Left ventricle myocardium superior (tissue), 1 donor: Measurements from ENCODE around the gene FAM193B. TPM values are rescaled to one million over a fixed set of nuclear protein-coding genes. Genes with fewer than 3 reads are reported as not detected.

ENCODE experiments used
- ATAC-seq: fragments of 200-7000 bp; cut with Tn5 transposase; one replicate; pipeline ENCODE4 v1.9.1; 2020; ENCODE audit warnings: mild to moderate bottlenecking, moderate library complexity
- DNase-seq: peaks from one replicate; pipeline ENCODE4 v3.0.0-alpha.2; 2020
- intact Hi-C: fragments of 100-400 bp; cut with micrococcal nuclease; formaldehyde crosslinking; loops from one replicate; pipeline ENCODE4 v1.11.0; 2022
- total RNA-seq: library from RNA; stranded (reverse); fragmentation: NEBNext Ultra II Directional; extraction: Animal tissue kit (Norgen Biotek cat#: 25700); gene quantifications from one replicate; pipeline ENCODE4 v1.2.1, GENCODE V29; 2021
- donor health status: DM: no; HTN: yes; CAD: no; lungs with severe emphysema.

FAM193B gene
- total RNA-seq, 1 donor from 2014 or later, result 26.4 TPM

GRCh38 chr5:177524539-177524900 is 29.8 kb downstream of the FAM193B start:
- intact Hi-C loops, result no loop called here
- ATAC-seq (peak; percentile 11), DNase-seq (peak; percentile 18)

GRCh38 chr5:177523711-177524538 is 30.4 kb downstream of the FAM193B start:
- DNase-seq (peak; percentile 24), ATAC-seq (no peak)
- intact Hi-C loops, result no loop called here

DNA sequence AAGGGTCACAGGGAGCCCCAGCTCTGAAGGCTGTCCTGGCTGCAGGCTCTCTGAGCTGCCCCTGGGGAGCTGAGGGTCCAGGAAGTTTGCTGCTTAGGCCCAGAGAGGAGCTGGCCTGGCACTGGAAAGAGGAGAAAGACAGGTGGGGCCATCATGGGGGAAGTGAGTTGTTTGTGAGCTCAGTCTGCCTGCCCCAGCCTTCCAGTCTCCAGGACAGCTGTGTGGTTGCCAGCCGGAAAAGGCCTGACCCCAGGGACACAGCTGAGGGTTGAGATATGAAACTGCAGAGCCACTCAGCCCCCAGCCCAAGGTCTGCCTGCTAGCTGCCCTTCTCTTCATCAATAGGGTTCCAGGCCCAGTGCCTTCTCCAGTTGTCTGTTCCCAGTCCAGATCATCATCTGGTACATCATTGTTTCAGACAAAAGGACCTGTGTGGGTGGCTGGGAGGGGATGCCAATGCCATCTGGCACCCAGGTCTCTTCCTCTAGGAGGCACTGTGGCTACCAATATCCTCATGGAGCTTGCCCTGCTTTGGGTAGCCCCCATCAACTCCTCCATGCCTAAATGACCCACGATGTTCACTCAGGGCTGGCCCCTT is 33.3 kb downstream of the FAM193B start:
- intact Hi-C loops, result no loop called here
- DNase-seq (peak; percentile 11), ATAC-seq (no peak)

GRCh38 chr5:177520271-177520670 is 34.1 kb downstream of the FAM193B start:
- ATAC-seq (no peak), DNase-seq (peak; percentile 18)
- intact Hi-C loops, result no loop called here

DNA sequence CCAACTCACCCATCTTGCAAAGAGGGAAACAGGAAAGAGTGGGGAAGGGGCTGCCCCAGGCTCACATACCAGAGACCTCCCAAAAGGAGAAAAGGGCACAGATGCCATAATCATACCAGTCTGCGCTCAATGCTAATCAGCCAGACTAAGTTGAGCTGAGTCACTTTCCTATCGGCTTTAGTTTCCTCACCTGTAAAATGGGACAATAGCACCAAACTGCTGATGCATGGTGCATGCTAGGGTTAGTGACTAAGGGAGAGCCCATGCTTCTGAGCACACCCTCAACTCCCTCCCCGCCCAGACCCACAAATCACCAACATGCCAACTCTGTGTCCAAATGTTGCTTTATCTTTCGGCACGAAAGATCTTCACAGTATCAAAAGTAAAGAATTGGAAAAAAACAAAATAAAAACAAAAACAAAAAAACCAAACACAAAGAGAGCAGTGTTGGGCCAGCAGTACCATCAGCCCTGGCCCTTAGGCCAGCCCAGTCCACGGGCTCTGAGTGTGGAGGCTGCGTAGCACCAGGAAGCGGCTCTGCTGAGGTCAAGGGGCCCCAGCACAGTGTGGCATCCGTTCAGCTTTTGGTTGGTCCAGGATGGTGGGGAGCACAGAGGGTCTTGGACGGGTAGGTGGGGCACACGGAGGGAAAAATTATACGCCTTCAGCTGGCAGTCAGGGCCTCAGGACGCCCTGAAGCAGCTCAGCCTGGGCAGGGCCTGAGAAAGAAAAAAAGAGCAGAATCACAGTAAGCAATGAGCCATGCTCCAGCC is 34.7 kb downstream of the FAM193B start:
- intact Hi-C loops, result no loop called here
- no peak for ATAC-seq
- DNase-seq, result peak; percentile 23

DNA sequence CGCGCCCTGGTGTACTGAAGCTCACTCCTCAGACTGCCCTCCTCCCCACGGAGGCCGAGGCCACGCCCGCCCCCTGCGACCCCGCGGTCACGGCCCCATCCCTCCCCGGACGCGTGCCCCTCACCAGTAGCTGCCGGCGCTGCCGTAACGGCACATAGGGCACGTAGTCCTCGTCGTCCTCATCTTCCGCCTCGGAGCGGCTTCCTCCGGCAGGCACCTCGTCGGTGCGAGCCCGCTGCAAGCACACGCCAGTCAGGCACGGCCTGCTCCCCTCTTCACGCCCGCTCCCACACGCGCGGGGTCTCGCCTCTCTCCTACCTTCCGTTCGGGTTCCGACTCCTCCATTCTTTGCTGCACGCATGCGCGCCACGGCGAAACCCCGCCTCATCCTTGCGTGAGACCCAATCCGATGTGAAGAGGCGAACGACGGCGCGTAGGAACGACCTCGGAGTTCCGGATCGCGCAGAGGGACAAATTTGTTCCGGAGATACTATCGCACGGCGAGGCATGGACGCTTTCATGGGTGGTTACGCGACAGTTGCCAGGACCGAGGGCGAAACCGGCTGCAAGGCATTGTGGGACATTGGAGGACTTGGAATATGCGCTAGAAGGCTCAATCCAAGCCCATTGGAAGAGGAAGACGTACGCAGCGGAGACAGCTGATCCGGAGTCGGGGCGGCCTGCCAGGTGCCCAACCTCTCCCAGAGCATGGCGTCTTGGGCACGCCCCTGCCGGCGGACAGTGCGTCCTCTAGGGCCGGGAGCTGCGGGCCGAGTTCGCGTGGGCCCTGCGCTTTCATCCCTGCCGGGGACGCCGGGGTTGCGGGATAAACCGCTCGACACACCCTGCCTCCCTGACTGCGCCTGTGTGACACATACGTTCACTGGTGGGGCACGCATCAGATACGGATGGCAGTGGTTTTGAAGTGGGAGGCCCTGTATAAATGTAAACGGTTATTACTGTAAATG is 37.5 kb downstream of the FAM193B start, which contains the start of gene DDX41:
TSS of gene DDX41 (minus strand) at position 361 of the 968 bp plus-strand sequence. CDS start at position 345, 16 bp downstream.
- intact Hi-C loops, result no loop called here
- ATAC-seq (peak; percentile 95), DNase-seq (peak; percentile 97)

GRCh38 chr5:177515580-177515979 is 38.8 kb downstream of the FAM193B start:
- ATAC-seq, result no peak
- no peak for DNase-seq
- intact Hi-C loops, result no loop called here

DNA sequence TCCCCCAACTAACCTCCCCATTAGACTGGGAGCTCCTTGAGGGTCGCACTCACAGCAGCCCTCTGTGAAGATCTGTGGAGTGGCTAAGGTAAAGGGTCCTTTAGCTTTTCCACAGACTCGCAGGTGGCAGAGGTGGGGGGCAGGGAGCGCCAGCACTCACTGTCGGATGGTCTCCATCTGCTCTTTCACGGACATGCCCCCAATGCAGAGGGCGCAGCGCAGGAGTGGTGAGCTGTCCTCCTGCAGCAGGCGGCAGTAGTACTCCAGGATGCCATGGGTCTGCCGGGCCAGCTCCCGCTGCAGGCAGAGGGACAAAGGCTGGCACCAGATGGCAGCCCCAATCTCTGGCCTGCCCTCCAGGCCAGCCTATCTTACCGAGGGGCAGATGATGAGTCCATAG is 39.8 kb downstream of the FAM193B start:
- intact Hi-C loops, result no loop called here
- ATAC-seq, result no peak
- DNase-seq, result no peak

GRCh38 chr5:177513500-177513899 is 40.9 kb downstream of the FAM193B start:
- intact Hi-C loops, result no loop called here
- DNase-seq, result no peak
- no peak for ATAC-seq

DNA sequence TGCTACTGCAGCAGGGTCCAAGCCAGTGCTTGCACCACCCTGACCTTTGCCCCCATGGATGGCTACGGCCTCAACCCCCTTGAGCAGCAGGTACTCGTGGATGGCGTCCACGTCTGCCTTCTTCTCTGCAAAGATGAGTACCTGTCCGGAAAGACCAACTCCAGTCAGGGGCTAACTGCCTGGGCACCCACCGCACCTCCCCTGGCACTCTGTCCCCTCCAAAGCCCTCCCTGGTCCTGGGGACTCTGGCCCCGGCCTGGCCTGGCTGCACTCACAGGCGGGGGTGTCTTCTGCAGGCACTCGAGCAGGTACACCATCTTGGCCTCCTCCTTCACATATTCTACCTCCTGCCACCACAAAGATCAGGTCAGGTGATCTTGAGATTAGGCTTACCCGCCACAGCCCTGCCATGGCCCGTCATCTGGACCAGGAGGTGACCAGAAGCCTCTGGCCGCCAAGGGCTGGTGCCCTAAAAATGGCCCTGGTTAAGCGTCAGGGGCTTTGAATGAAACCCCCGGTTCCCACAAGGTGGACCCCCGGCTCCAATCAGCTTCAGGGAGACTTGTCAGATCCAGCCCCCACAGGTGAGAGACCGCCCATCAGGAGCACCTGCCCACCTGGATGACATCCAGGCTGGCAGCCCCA is 41.5 kb downstream of the FAM193B start:
- intact Hi-C loops, result no loop called here
- ATAC-seq (no peak), DNase-seq (no peak)

GRCh38 chr5:177511796-177512675 is 42.3 kb downstream of the FAM193B start:
- intact Hi-C loops, result no loop called here
- no peak for DNase-seq
- no peak for ATAC-seq

GRCh38 chr5:177511181-177511580 is 43.2 kb downstream of the FAM193B start:
- DNase-seq (no peak), ATAC-seq (no peak)
- intact Hi-C loops, result no loop called here

- intact Hi-C loops, result no loop called here
- DNase-seq, result no peak
- ATAC-seq, result peak; percentile 6
Observed at GRCh38 chr5:177510567-177511053, 43.8 kb downstream of the FAM193B start.

- DNase-seq, result no peak
- intact Hi-C loops, result no loop called here
- ATAC-seq, result no peak
Observed at GRCh38 chr5:177509991-177510566, 44.3 kb downstream of the FAM193B start.

GRCh38 chr5:177509381-177509951 is 44.9 kb downstream of the FAM193B start, which contains the start of gene DOK3:
Gene DOK3, minus strand, starts transcription at chr5:177509826. Its CDS starts 286 bp downstream, at chr5:177509540.
- intact Hi-C loops, result no loop called here
- DNase-seq (peak; percentile 71), ATAC-seq (peak; percentile 64)

DNA sequence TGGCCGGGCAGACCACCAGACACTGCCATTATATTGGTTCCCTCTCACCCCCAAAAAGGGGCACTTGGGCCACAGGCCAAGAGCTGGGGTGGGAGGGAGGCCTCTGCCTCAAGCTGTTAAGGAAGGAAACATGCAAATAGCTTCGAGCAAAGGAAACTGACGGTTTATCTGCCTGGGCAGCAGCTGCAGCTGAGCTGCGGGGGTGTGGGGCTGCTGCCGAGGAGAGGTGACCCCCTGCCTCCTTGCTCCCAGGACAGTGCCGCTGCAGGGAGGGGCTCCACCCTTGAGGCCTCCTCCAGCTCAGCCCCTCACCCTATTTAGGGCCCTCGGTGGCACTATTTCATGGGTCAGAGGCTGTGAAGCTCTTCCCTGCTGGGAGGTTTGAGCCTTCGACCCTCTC is 45.5 kb downstream of the FAM193B start:
- ATAC-seq (peak; percentile 3), DNase-seq (no peak)
- intact Hi-C loops, result no loop called here

DNA sequence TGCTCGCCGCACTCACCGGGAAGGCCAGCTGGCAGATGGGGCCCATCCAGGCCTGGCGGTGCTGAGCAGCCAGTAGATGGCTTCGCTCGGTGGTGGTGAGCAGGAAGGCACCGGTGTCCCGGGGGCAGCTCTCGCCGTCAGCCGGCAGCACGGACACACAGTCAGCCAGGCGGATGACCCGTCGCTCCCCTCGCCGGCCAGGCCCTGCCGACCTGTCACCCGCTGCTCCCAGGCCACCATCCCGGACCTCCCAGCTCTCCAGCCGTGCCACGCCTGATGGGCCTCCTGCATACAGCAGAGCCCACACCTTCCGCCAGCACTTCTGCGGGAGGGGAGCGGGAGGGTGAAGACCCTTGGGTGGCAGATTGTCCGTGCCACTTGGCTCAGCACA is 46.1 kb downstream of the FAM193B start:
- ATAC-seq (no peak), DNase-seq (no peak)
- intact Hi-C loops, result no loop called here
